ENCODE results near the gene SMARCAD1. TPM values are rescaled to one million over a fixed set of nuclear protein-coding genes. Genes with fewer than 3 reads are reported as not detected.

SMARCAD1 gene
- total and polyA plus RNA-seq, 2 of the 8 experiments (the other 6 are each of a cell fraction or from before 2014, with no cell fraction given): 24.1 to 59.4 TPM

- no peak overlapping the region for H2BK5ac ChIP-seq (ENCODE audit: low read depth, low read length)
- no peak overlapping the region for H4K8ac ChIP-seq (ENCODE audit: extremely low read depth, insufficient read depth, low read length)
- ChIA-PET CTCF (ENCODE audit: partially characterized antibody) (interaction anchor here (0.5 kb wide), 1 partner anchor 9 kb away, joined by 3 read pairs; no protein-coding TSS in a partner anchor), POLR2A (ENCODE audit: partially characterized antibody) (interaction anchor here (1.4 kb wide), 1 partner anchor 9 kb away, joined by 3 read pairs; no protein-coding TSS in a partner anchor)
- FAIRE-seq: no peak
- H2AK5ac ChIP-seq (ENCODE audit: low read depth, low read length): no peak overlapping the region
- no peaks in the 10 kb centered on the region for H3K23me2 ChIP-seq (ENCODE audit: low read depth, low read length)
- H3K79me2 ChIP-seq (ENCODE audit: control insufficient read depth in 1 of 2, insufficient read depth in 2 of 2, low read length in 2 of 2): peaks cover 0 to 23% of the 10 kb centered on the region in 2 experiments; a peak in 2 of 4 replicates
- H3K23ac ChIP-seq (ENCODE audit: insufficient read length): no peak overlapping the region
- no peak overlapping the region for H2BK20ac ChIP-seq (ENCODE audit: low read length)
- no peaks in the 10 kb centered on the region for H3K9me3 ChIP-seq (ENCODE audit: insufficient read depth in 2 of 2, low read depth in 1 of 2, low read length in 1 of 2)
- no peak overlapping the region for H4K91ac ChIP-seq (replicated peaks; ENCODE audit: insufficient read length, low read length)
- H3K4me1 ChIP-seq (replicated peaks in 1 of 4; ENCODE audit: control insufficient read depth in 3 of 4, insufficient read depth in 4 of 4, low read length in 3 of 4): no peaks in the 10 kb centered on the region
- no peak overlapping the region for H2BK15ac ChIP-seq (ENCODE audit: low read length)
- no peak overlapping the region for H3K9ac ChIP-seq (replicated peaks in 1 of 4; ENCODE audit: extremely low read depth in 1 of 4, low read depth in 3 of 4, low read length in 3 of 4)
- H3K79me1 ChIP-seq (ENCODE audit: low read depth, low read length): no peaks in the 10 kb centered on the region
- H3K4ac ChIP-seq (replicated peaks; ENCODE audit: insufficient read length, low read depth, low read length): no peak overlapping the region
- no peak overlapping the region for H3K56ac ChIP-seq (replicated peaks; ENCODE audit: insufficient read length, low read depth, low read length)
- peaks cover 0 to 2% of the 10 kb centered on the region in 2 experiments for H4K20me1 ChIP-seq (replicated peaks in 1 of 2; ENCODE audit: control insufficient read depth in 1 of 2, insufficient read depth in 2 of 2, low read length in 2 of 2)
- no peak overlapping the region for H3K4me2 ChIP-seq (ENCODE audit: insufficient read depth in 1 of 2, low read depth in 2 of 2, low read length in 2 of 2)
- no peak overlapping the region for H3K4me3 ChIP-seq (ENCODE audit: extremely low read depth in 1 of 4, insufficient read depth in 2 of 4, low read depth in 3 of 4, low read length in 4 of 4)
- no peak overlapping the region for H3K14ac ChIP-seq (ENCODE audit: insufficient read length)
- H2AFZ ChIP-seq (ENCODE audit: low read length): no peak overlapping the region
- no peak overlapping the region for H2BK120ac ChIP-seq (replicated peaks; ENCODE audit: low read depth, low read length)
- no peak overlapping the region for H3K18ac ChIP-seq (ENCODE audit: extremely low read depth, low read length)
- peaks cover 0 to 60% (median 12%) of the 10 kb centered on the region in 4 experiments; a peak in 5 of 8 replicates for H3K36me3 ChIP-seq (ENCODE audit: control insufficient read depth in 2 of 4, insufficient read depth in 4 of 4, low read length in 3 of 4)
- no peaks in the 10 kb centered on the region for H3K27me3 ChIP-seq (replicated peaks in 1 of 4; ENCODE audit: control insufficient read depth in 3 of 4, extremely low read depth in 1 of 4, insufficient read depth in 3 of 4, low read length in 3 of 4)
- H4K5ac ChIP-seq (ENCODE audit: insufficient read length, low read depth, low read length): no peak overlapping the region
- TF ChIP-seq TBP (IDR thresholded peaks at IDR 0.05; ENCODE audit: low read depth, low read length) (no peak), ZNF274 (IDR thresholded peaks at IDR 0.05; ENCODE audit: borderline replicate concordance, extremely low read depth, low read length) (no peak)
- no peak for DNase-seq (ENCODE audit: low read depth in 1 of 2, low spot score in 2 of 2)
- H2BK12ac ChIP-seq (ENCODE audit: low read depth, low read length): no peak overlapping the region
- H3K27ac ChIP-seq (ENCODE audit: low read depth, low read length): no peak overlapping the region
- WGBS, 2 experiments (ENCODE audit: extremely low coverage in 1 of 2, insufficient coverage in 1 of 2, insufficient read length in 1 of 2, insufficient replicate concordance in 2 of 2, low coverage in 1 of 2, low lambda C conversion rate in 2 of 2, missing lambda C conversion rate in 1 of 2): 97% methylated on average over 6 of the region's 6 CpGs; no CpG with 5 or more reads in 1 of the 2 experiments
Observed at GRCh38 chr4:94232519-94232918, 24.9 kb downstream of the SMARCAD1 start.

Data from H1 (cell line).